ENCODE results near the gene TRIM63.

DNA sequence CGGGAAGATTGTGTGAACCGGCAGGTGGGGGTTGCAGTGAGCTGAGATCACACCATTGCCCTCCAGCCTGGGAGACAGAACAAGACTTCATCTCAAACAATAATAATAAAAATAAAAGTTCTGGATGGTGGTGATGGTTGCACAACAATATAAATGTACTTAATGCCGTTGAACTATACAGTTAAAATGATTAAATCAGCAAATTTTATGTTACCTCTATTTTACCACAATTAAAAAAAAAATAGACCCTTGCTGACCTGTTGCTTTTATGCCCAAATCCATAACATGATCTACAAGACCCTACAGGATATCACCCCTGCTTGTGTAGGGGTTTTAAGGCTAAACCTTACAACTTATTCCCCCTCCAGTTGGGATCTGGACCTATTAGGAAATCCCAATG is 32.4 kb upstream of the TRIM63 start:
- no peak for TF ChIP-seq EZH2 (IDR thresholded peaks at IDR 0.05; ENCODE audit: borderline replicate concordance, low read depth, low read length, poor library complexity, severe bottlenecking)
- TF ChIP-seq, protein P1, sequence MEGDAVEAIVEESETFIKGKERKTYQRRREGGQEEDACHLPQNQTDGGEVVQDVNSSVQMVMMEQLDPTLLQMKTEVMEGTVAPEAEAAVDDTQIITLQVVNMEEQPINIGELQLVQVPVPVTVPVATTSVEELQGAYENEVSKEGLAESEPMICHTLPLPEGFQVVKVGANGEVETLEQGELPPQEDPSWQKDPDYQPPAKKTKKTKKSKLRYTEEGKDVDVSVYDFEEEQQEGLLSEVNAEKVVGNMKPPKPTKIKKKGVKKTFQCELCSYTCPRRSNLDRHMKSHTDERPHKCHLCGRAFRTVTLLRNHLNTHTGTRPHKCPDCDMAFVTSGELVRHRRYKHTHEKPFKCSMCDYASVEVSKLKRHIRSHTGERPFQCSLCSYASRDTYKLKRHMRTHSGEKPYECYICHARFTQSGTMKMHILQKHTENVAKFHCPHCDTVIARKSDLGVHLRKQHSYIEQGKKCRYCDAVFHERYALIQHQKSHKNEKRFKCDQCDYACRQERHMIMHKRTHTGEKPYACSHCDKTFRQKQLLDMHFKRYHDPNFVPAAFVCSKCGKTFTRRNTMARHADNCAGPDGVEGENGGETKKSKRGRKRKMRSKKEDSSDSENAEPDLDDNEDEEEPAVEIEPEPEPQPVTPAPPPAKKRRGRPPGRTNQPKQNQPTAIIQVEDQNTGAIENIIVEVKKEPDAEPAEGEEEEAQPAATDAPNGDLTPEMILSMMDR (conservative IDR thresholded peaks at IDR 0.05; ENCODE audit: low read depth, low read length): no peak

All from A673 (cell line).